GM12878 (cell line): ENCODE data around the gene TMEM59. TPM values are rescaled to one million over a fixed set of nuclear protein-coding genes. Genes with fewer than 3 reads are reported as not detected.

Experiments
- ATAC-seq: fragments of 200-7000 bp; cut with Tn5 transposase; 3 replicates; pipeline ENCODE4 v1.9.1; 2020; ENCODE audit warnings: mild to moderate bottlenecking, moderate library complexity
- BruUV-seq: library from RNA; stranded (reverse); fragments of 400-500 nt; replicated peaks from 2 replicates; lab custom pipeline; 2021; lab: Mats Ljungman, UMichigan
- CTCF ChIA-PET: fragments of 300-600 bp; sonication (Branson Sonifier 250); formaldehyde crosslinking; extraction: SDS; loops from one replicate; lab custom pipeline; 2021; ENCODE audit warnings: inconsistent platforms; lab: Yijun Ruan, JAX
- POLR2A ChIA-PET: fragments of 350-600 bp; formaldehyde crosslinking; extraction: SDS; loops from one replicate; lab custom pipeline; 2021; ENCODE audit warnings: inconsistent platforms; lab: Charles Lee
- RAD21 ChIA-PET: fragments of 300-600 bp; sonication (Branson Sonifier 250); formaldehyde crosslinking; loops from one replicate; lab custom pipeline; 2023; ENCODE audit warnings: antibody characterized with exemption; ENCODE audit not compliant: unreplicated experiment; lab: Charles Lee
- SMC1A ChIA-PET: fragments of 300-600 bp; sonication (Branson Sonifier 250); formaldehyde crosslinking; loops from one replicate; lab custom pipeline; 2023; ENCODE audit not compliant: unreplicated experiment, uncharacterized antibody; lab: Charles Lee
- DNase-seq: peaks from one replicate; pipeline ENCODE4 v3.0.0-alpha.2; 2011; ENCODE audit warnings: low read depth, low spot score
- FAIRE-seq: peaks from 3 replicates; lab custom pipeline; 2011; peaks lifted over from hg19 to GRCh38; lab: Jason Lieb, UNC
- H2AFZ ChIP-seq: 2 replicates; pipeline ENCODE4 v1.6.0; 2011; ENCODE audit warnings: low read depth, low read length, control low read depth; ENCODE audit not compliant: control insufficient read depth
- H3K27ac ChIP-seq: 2 replicates; pipeline ENCODE4 v1.5.1; 2011; ENCODE audit warnings: control low read depth; ENCODE audit not compliant: control insufficient read depth, insufficient read depth
- H3K27me3 ChIP-seq, 2 experiments: replicated peaks in 1 of 2; 2 replicates each; pipeline versions ENCODE4 v1.6.0 to v1.6.1; 2011; ENCODE audit warnings: low read length in 1 of 2; ENCODE audit not compliant: control insufficient read depth in 2 of 2, insufficient read depth in 2 of 2
- H3K36me3 ChIP-seq, 2 experiments: 2 replicates each; pipeline ENCODE4 v1.5.1; 2011; ENCODE audit warnings: low read length in 1 of 2; ENCODE audit not compliant: control insufficient read depth in 2 of 2, insufficient read depth in 2 of 2
- H3K4me1 ChIP-seq: 2 replicates; pipeline ENCODE4 v1.6.1; 2011; ENCODE audit warnings: mild to moderate bottlenecking, low read length, moderate library complexity, mixed read lengths; ENCODE audit not compliant: control insufficient read depth, insufficient read depth
- H3K4me2 ChIP-seq: 2 replicates; pipeline ENCODE4 v1.6.0; 2011; ENCODE audit warnings: control low read depth; ENCODE audit not compliant: control insufficient read depth, insufficient read depth
- H3K4me3 ChIP-seq: fragments of 200-600 bp; sonication (generic); 2 replicates; pipeline ENCODE4 v1.5.1; 2016
- H3K79me2 ChIP-seq: 2 replicates; pipeline ENCODE4 v1.6.0; 2011; ENCODE audit warnings: low read length; ENCODE audit not compliant: control insufficient read depth, insufficient read depth
- H3K9ac ChIP-seq: 2 replicates; pipeline ENCODE4 v1.8.0; 2011; ENCODE audit warnings: low read length, control low read depth, mixed read lengths; ENCODE audit not compliant: control insufficient read depth, insufficient read depth
- H3K9me3 ChIP-seq: replicated peaks from 3 replicates; pipeline ENCODE4 v1.5.1; 2011; ENCODE audit warnings: mild to moderate bottlenecking, low read length; ENCODE audit not compliant: control insufficient read depth, insufficient read depth
- H4K20me1 ChIP-seq: 2 replicates; pipeline ENCODE4 v1.6.0; 2011; ENCODE audit not compliant: control insufficient read depth, insufficient read depth
- ASH2L ChIP-seq: fragments of 300-600, 200-600 bp; sonication (generic); IDR thresholded peaks from 2 replicates; pipeline ENCODE4 v1.6.1; 2017; ENCODE audit warnings: low read depth, mild to moderate bottlenecking, borderline replicate concordance
- CHD1 ChIP-seq: IDR thresholded peaks from 2 replicates; pipeline ENCODE4 v1.6.1; 2012; ENCODE audit warnings: low read depth, low read length, improper control_type of control experiment
- DPF2 ChIP-seq: fragments of 450-650 bp; IDR thresholded peaks from 2 replicates; pipeline ENCODE4 v1.6.1; 2017; ENCODE audit warnings: mild to moderate bottlenecking
- HDAC6 ChIP-seq: fragments of 200-600 bp; sonication (generic); IDR thresholded peaks from one replicate; pipeline ENCODE4 v1.8.0; 2017; ENCODE audit warnings: antibody characterized with exemption; ENCODE audit not compliant: unreplicated experiment
- JUNB ChIP-seq: IDR thresholded peaks from 2 replicates; pipeline ENCODE4 v1.6.1; 2016; ENCODE audit warnings: antibody characterized with exemption, mild to moderate bottlenecking
- MLLT1 ChIP-seq: fragments of 450-650 bp; IDR thresholded peaks from 2 replicates; pipeline ENCODE4 v1.6.1; 2016; ENCODE audit warnings: mild to moderate bottlenecking
- PRDM15 ChIP-seq: fragments of 450-650 bp; formaldehyde crosslinking; IDR thresholded peaks from 2 replicates; pipeline ENCODE4 v1.4.0; 2020; ENCODE audit warnings: mild to moderate bottlenecking, moderate library complexity
- SMARCA5 ChIP-seq: fragments of 450-650 bp; IDR thresholded peaks from 2 replicates; pipeline ENCODE4 v1.6.1; 2017; ENCODE audit warnings: mild to moderate bottlenecking
- ZNF622 ChIP-seq: fragments of 450-650 bp; IDR thresholded peaks from 2 replicates; pipeline ENCODE4 v1.6.1; 2017; ENCODE audit warnings: mild to moderate bottlenecking, inconsistent platforms
- ZZZ3 ChIP-seq: IDR thresholded peaks from 2 replicates; pipeline ENCODE4 v1.6.1; 2011; ENCODE audit warnings: low read depth; ENCODE audit not compliant: control insufficient read depth, insufficient read length
- WGBS: methylation state at CpG from one replicate; pipeline ENCODE4 v1.1.6; 2016; ENCODE audit warnings: low lambda C conversion rate; ENCODE audit not compliant: insufficient replicate concordance, insufficient coverage; ENCODE audit errors: missing lambda C conversion rate; 5-methylcytosine and 5-hydroxymethylcytosine counted together
- in situ Hi-C: fragments of 300-500 bp; cut with MboI; formaldehyde crosslinking; loops from 9 replicates; pipeline ENCODE4 v1.14.3; 2018; ENCODE audit warnings: mixed read lengths
- intact Hi-C: fragments of 100-400 bp; cut with micrococcal nuclease; formaldehyde crosslinking; loops from one replicate; pipeline ENCODE4 v1.14.2; 2022; ENCODE audit not compliant: unreplicated experiment
- polyA plus RNA-seq, 11 experiments: library from polyadenylated mRNA; depleted of rRNA in 4 of 11; unstranded in 6 of 11; stranded (reverse) in 5 of 11; fragments of >200 nt; fragmentation: Nextera tagmentation in 4 of 11; fragmentation: Illumina TruSeq in 1 of 11; extraction: Ambion mirVana in 4 of 11; extraction: Trizol in 1 of 11; gene quantifications; 1 replicate in 1 of 11; 2 replicates in 10 of 11; pipeline versions ENCODE4 v1.2.1 to v1.2.3, GENCODE V29; 2011 to 2016; ENCODE audit warnings: inconsistent platforms in 2 of 11, missing spikeins in 2 of 11, low read depth in 1 of 11
- total RNA-seq, 4 experiments: library from RNA; depleted of rRNA in 3 of 4; stranded (reverse); fragments of >200 nt in 3 of 4; fragmentation: Illumina TruSeq in 1 of 4; extraction: Trizol in 1 of 4; gene quantifications; 2 replicates each; pipeline versions ENCODE4 v1.2.1 to v1.2.3, GENCODE V29; 2013 to 2021

TMEM59 gene
- total and polyA plus RNA-seq, 10 of the 15 experiments (the other 5 are each of a cell fraction or from before 2014, with no cell fraction given), result 69.9 to 273 (median 111) TPM

- H3K27me3 ChIP-seq, result no peaks in the 10 kb centered on the region; a peak in 2 of 4 replicates
- RAD21 ChIA-PET, result interaction anchor here (1.0 kb wide), 1 partner anchor 10 kb away, joined by 3 read pairs; no protein-coding TSS in a partner anchor
- 33% methylated on average over 5 of the region's 5 CpGs for WGBS
- no peaks in the 10 kb centered on the region for H3K36me3 ChIP-seq
- no peak overlapping the region for H3K27ac ChIP-seq
- no peaks in the 10 kb centered on the region for H3K79me2 ChIP-seq
- no peak overlapping the region for H3K4me3 ChIP-seq
- no peak overlapping the region for H3K4me2 ChIP-seq
- ATAC-seq (no peak), DNase-seq (no peak), FAIRE-seq (no peak)
- intact Hi-C loops, result no loop called here
- POLR2A ChIA-PET, result no interaction called here
- no TSS peak for BruUV-seq
- H3K9me3 ChIP-seq, result no peaks in the 10 kb centered on the region
- no peak overlapping the region for H3K9ac ChIP-seq
- SMC1A ChIA-PET, result no interaction called here
- TF ChIP-seq HDAC6 (no peak), SMARCA5 (no peak)
- H4K20me1 ChIP-seq, result no peaks in the 10 kb centered on the region
- no peak overlapping the region for H2AFZ ChIP-seq
- in situ Hi-C loops, result no loop called here
- no peaks in the 10 kb centered on the region for H3K4me1 ChIP-seq
- CTCF ChIA-PET, result interaction anchor here (0.6 kb wide), 2 partner anchors 14 to 923 kb away, joined by 3 read pairs; no protein-coding TSS in a partner anchor
These were observed 34.4 kb downstream of the TMEM59 start for GRCh38 chr1:54018635-54019034.

- H3K27me3 ChIP-seq, result no peaks in the 10 kb centered on the region; a peak in 2 of 4 replicates
- 4% methylated on average over 6 of the region's 6 CpGs for WGBS
- no peak within 1 kb of the TSS for H3K4me3 ChIP-seq
- SMC1A ChIA-PET, result no interaction called here
- peak; percentile 25; the same call in 2 of the 3 replicates for ATAC-seq
- H3K4me2 ChIP-seq, result no peak within 1 kb of the TSS
- no peak within 1 kb of the TSS for H3K27ac ChIP-seq
- no peaks in the 10 kb centered on the region for H3K4me1 ChIP-seq
- no peaks in the 10 kb centered on the region for H4K20me1 ChIP-seq
- no peaks in the 10 kb centered on the region for H3K9me3 ChIP-seq
- H3K79me2 ChIP-seq, result no peaks in the 10 kb centered on the region
- in situ Hi-C loops (no loop called here), intact Hi-C loops (no loop called here)
- no TSS peak for BruUV-seq
- RAD21 ChIA-PET, result interaction anchor here (1.0 kb wide), 1 partner anchor 9 kb away, joined by 3 read pairs; no protein-coding TSS in a partner anchor
- no peaks in the 10 kb centered on the region for H3K36me3 ChIP-seq
- CTCF ChIA-PET, result interaction anchor here (0.6 kb wide), 1 partner anchor 13 kb away, joined by 3 read pairs; no protein-coding TSS in a partner anchor
- no peak within 1 kb of the TSS for H2AFZ ChIP-seq
- POLR2A ChIA-PET, result no interaction called here
- DNase-seq, result no peak
- FAIRE-seq, result no peak
- H3K9ac ChIP-seq, result no peak within 1 kb of the TSS
- no peak for TF ChIP-seq ZZZ3
- no peak for TF ChIP-seq PRDM15 (CRISPR knock-in tag)
- TF ChIP-seq ZNF622, result no peak
- no peak for TF ChIP-seq DPF2
- TF ChIP-seq MLLT1, result no peak
- no peak for TF ChIP-seq JUNB
- TF ChIP-seq ASH2L, result no peak
- no peak for TF ChIP-seq CHD1
These were observed 35.0 kb downstream of the TMEM59 start, which contains the start of gene LDLRAD1 for GRCh38 chr1:54017979-54018378. TSS of gene LDLRAD1 (minus strand) at chr1:54018186. CDS start at chr1:54018112, 74 bp downstream.
